Progenitor cell of endocrine pancreas (in vitro differentiated cells): Measurements from ENCODE around the gene RMDN2. TPM values are rescaled to one million over a fixed set of nuclear protein-coding genes. Genes with fewer than 3 reads are reported as not detected.

Source experiments
- DNase-seq: peaks from one replicate; pipeline ENCODE4 v3.0.0; 2021; ENCODE audit warnings: low spot score; ENCODE audit not compliant: unreplicated experiment
- H3K27ac Mint-ChIP-seq: 2 replicates; pipeline ENCODE4 v1.8.0; 2021; ENCODE audit warnings: mild to moderate bottlenecking, moderate library complexity, mixed read lengths
- H3K27me3 Mint-ChIP-seq: 2 replicates; pipeline ENCODE4 v1.8.0; 2021; ENCODE audit warnings: mixed read lengths
- H3K36me3 Mint-ChIP-seq: 2 replicates; pipeline ENCODE4 v1.8.0; 2022; ENCODE audit warnings: mixed read lengths; ENCODE audit not compliant: insufficient read depth
- H3K4me1 Mint-ChIP-seq: 2 replicates; pipeline ENCODE4 v1.8.0; 2021; ENCODE audit warnings: low read depth, mixed read lengths
- H3K4me3 Mint-ChIP-seq: 2 replicates; pipeline ENCODE4 v1.8.0; 2021; ENCODE audit warnings: low read depth, mild to moderate bottlenecking, moderate library complexity, mixed read lengths
- H3K9me3 Mint-ChIP-seq: 2 replicates; pipeline ENCODE4 v1.8.0; 2021; ENCODE audit warnings: low read depth, mixed read lengths
- CTCF ChIP-seq: fragments of 200-600 bp; sonication (generic); IDR thresholded peaks from one replicate; pipeline ENCODE4 v1.5.0; 2021; ENCODE audit warnings: antibody characterized with exemption, mild to moderate bottlenecking; ENCODE audit not compliant: unreplicated experiment
- total RNA-seq: library from RNA; stranded (reverse); gene quantifications from 2 replicates; pipeline ENCODE4 v1.2.1, GENCODE V29; 2021

RMDN2 gene
- total RNA-seq, 1 donor from 2014 or later: 9.2 TPM

DNA sequence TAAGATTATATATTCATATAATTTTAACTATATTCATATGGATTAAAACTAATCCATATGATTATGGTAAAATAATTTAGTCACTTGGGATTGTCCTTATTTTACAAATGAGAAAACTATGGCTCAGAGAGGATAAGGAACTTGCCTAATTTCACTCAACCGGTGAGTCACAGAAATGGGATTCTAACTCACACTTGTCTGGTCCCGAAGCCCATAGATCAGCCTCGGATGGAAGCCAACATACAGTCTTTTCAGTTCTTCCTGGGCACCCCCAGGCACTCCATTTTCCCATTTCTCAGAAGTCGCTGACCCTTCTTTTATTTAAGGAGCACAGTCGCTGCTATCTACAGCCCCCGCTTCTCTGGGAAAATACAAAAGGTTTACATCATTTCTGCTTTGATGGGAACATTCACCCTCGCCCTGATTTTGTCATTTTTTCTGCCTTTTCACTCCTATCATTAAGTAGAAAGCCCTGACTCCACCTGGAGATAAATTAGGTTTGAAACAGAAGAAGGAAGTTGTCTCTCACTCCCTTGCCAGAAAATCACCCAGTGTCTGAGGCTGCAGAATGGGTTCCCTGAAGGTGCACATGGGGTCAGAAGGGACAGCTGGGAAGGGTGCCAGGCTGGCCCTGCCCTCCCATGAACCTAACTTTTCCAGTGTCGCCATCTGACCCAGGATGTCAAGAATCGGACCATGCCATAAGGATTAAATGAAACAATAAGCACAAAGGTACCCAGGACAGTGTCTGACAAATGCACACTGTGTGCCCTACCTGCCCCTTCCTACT lies 114.2 kb downstream of the RMDN2 start:
- no peak for DNase-seq
- no peak for TF ChIP-seq CTCF
- no peak overlapping the region for H3K27ac Mint-ChIP-seq
- H3K36me3 Mint-ChIP-seq: no peaks in the 10 kb centered on the region
- H3K4me1 Mint-ChIP-seq: peaks cover 2% of the 10 kb centered on the region
- peaks cover 31% of the 10 kb centered on the region for H3K27me3 Mint-ChIP-seq
- peaks cover 16% of the 10 kb centered on the region for H3K9me3 Mint-ChIP-seq
- no peak overlapping the region for H3K4me3 Mint-ChIP-seq

DNA sequence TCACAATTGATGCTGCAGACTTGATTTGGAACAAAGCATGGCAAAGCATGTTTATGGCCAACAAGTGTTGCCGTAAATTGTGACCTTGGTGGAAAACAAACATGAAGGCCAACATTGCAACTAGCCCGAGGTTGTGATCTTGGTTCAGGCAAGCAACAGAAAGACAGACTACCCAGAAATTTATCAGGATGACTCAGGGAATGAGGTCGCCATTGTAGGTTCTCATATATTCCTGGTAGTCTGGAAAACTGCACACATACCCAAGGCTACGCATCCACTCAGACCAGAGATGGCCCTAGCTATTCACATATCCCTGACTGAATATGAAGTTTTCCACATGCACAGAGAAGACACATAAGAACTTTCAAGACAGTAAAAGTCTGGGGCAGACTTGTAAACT lies 120.7 kb downstream of the RMDN2 start:
- no peak for TF ChIP-seq CTCF
- H3K9me3 Mint-ChIP-seq: peaks cover 16% of the 10 kb centered on the region
- no peaks in the 10 kb centered on the region for H3K27me3 Mint-ChIP-seq

DNA sequence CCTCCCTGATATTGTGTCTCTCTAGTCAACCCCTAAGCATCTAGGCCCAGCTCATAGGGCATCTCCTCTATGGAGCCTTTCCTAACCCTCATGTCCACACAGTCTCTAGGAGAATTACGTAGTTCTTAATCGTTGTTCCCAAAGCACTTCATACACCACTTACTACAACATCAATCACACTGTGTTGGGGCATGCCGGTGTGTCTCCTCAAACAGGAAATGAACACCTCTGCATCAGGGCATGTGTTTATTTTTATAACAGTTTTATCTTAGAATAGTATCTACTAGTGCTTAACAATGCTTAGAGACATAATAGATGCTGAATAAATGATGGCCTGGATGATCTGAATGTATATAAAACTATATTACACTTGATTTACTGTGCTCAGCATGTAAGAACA lies 131.1 kb downstream of the RMDN2 start:
- no peak for DNase-seq
- TF ChIP-seq CTCF: no peak
- Mint-ChIP-seq H3K27ac (no peak overlapping the region), H3K36me3 (no peaks in the 10 kb centered on the region), H3K4me3 (no peak overlapping the region), H3K4me1 (no peaks in the 10 kb centered on the region), H3K27me3 (no peaks in the 10 kb centered on the region), H3K9me3 (no peaks in the 10 kb centered on the region)

More for the DNA sequence above, 120.7 kb downstream of the RMDN2 start:
- Mint-ChIP-seq H3K27ac (no peak overlapping the region), H3K4me3 (no peak overlapping the region), H3K4me1 (no peaks in the 10 kb centered on the region), H3K36me3 (no peaks in the 10 kb centered on the region)
- no peak for DNase-seq

DNA sequence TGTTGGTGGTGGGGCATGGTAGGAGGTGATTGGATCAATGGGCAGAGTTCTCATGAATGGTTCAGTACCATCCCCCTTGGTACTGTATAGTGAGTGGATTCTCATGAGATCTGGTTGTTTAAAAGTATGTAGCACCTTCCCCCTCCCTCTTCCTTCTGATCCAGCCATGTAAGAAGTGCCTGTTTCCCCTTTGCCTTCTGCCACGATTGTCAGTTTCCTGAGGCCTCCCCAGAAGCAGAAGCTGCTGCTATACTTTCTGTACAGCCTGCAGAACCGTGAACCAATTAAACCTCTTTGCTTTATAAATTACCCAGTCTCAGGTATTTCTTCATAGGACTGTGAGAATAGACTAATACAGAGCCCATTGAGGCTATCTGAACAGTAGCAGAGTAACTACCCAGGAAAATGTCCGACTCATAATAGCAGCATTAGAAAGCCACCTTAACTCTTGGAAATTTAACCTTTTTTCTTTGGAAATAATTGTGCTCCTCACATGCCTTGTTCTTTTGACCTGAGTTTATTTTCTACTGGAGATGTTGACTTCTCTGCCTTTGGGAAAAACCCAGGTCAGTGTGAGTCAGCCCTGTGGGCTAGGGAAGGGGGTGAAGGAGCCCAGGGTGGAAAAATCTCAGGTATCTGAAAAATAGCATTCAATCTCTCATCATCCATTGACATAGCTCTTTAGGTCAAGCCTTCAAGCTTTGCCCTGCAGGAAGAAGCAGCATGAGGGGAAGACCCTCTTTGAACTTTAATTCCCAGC lies 132.7 kb downstream of the RMDN2 start:
- no peak for DNase-seq
- no peak for TF ChIP-seq CTCF
- no peaks in the 10 kb centered on the region for H3K9me3 Mint-ChIP-seq
- no peak overlapping the region for H3K4me3 Mint-ChIP-seq
- no peak overlapping the region for H3K27ac Mint-ChIP-seq
- H3K36me3 Mint-ChIP-seq: no peaks in the 10 kb centered on the region
- no peaks in the 10 kb centered on the region for H3K27me3 Mint-ChIP-seq
- H3K4me1 Mint-ChIP-seq: no peaks in the 10 kb centered on the region

- Mint-ChIP-seq H3K4me1 (no peaks in the 10 kb centered on the region), H3K27ac (no peak overlapping the region), H3K4me3 (no peak overlapping the region), H3K27me3 (no peaks in the 10 kb centered on the region), H3K9me3 (no peaks in the 10 kb centered on the region), H3K36me3 (no peaks in the 10 kb centered on the region)
- DNase-seq: no peak
- no peak for TF ChIP-seq CTCF
These were observed 135.3 kb downstream of the RMDN2 start for GRCh38 chr2:38060236-38061018.
